Measurements from ENCODE around the gene M6PR.
"Not testable (repeated sequence)": the region's sequence is repeated elsewhere in the genome, so short reads cannot be mapped to it uniquely, and the experiment has no call there.

Gene M6PR

GRCh38 chr12:8902703-8903102 lies 46.7 kb downstream of the M6PR start:
- H3K4me3 ChIP-seq (ENCODE audit: low read depth in 1 of 2, low read length in 2 of 2); H3K9me3 ChIP-seq (ENCODE audit: control insufficient read depth in 1 of 2, low read length in 2 of 2); H3K27ac ChIP-seq (ENCODE audit: low read depth, low read length): not testable (repeated sequence)

GRCh38 chr12:8899830-8900229 lies 49.6 kb downstream of the M6PR start:
- no peak overlapping the region for H3K4me3 ChIP-seq (ENCODE audit: low read depth in 1 of 2, low read length in 2 of 2)
- H3K27ac ChIP-seq (ENCODE audit: low read depth, low read length), result no peak overlapping the region
- H3K9ac ChIP-seq (ENCODE audit: low read depth in 1 of 2, low read length in 2 of 2), result no peak overlapping the region
- H3K9me3 ChIP-seq (ENCODE audit: control insufficient read depth in 1 of 2, low read length in 2 of 2), result no peaks in the 10 kb centered on the region
- no peaks in the 10 kb centered on the region for H3K27me3 ChIP-seq (ENCODE audit: control insufficient read depth in 1 of 2, insufficient read depth in 2 of 2, low read length in 2 of 2)
- H3K36me3 ChIP-seq (ENCODE audit: control insufficient read depth in 1 of 2, insufficient read depth in 2 of 2, low read length in 2 of 2), result no peaks in the 10 kb centered on the region
- no peaks in the 10 kb centered on the region for H3K4me1 ChIP-seq (ENCODE audit: control insufficient read depth in 1 of 2, insufficient read depth in 2 of 2, low read length in 2 of 2)

More at GRCh38 chr12:8902703-8903102, 46.7 kb downstream of the M6PR start:
- H3K9ac ChIP-seq (ENCODE audit: low read depth in 1 of 2, low read length in 2 of 2); H3K27me3 ChIP-seq (ENCODE audit: control insufficient read depth in 1 of 2, insufficient read depth in 2 of 2, low read length in 2 of 2); H3K4me1 ChIP-seq (ENCODE audit: control insufficient read depth in 1 of 2, insufficient read depth in 2 of 2, low read length in 2 of 2); H3K36me3 ChIP-seq (ENCODE audit: control insufficient read depth in 1 of 2, insufficient read depth in 2 of 2, low read length in 2 of 2): not testable (repeated sequence)

- H3K9me3 ChIP-seq (ENCODE audit: control insufficient read depth in 1 of 2, low read length in 2 of 2), result no peaks in the 10 kb centered on the region
- no peak overlapping the region for H3K4me3 ChIP-seq (ENCODE audit: low read depth in 1 of 2, low read length in 2 of 2)
- H3K36me3 ChIP-seq (ENCODE audit: control insufficient read depth in 1 of 2, insufficient read depth in 2 of 2, low read length in 2 of 2), result no peaks in the 10 kb centered on the region
- H3K27ac ChIP-seq (ENCODE audit: low read depth, low read length), result no peak overlapping the region
- no peak overlapping the region for H3K9ac ChIP-seq (ENCODE audit: low read depth in 1 of 2, low read length in 2 of 2)
- no peaks in the 10 kb centered on the region for H3K4me1 ChIP-seq (ENCODE audit: control insufficient read depth in 1 of 2, insufficient read depth in 2 of 2, low read length in 2 of 2)
- no peaks in the 10 kb centered on the region for H3K27me3 ChIP-seq (ENCODE audit: control insufficient read depth in 1 of 2, insufficient read depth in 2 of 2, low read length in 2 of 2)
These were observed 52.4 kb downstream of the M6PR start for GRCh38 chr12:8897081-8897480.

- Histone ChIP-seq H3K27ac (ENCODE audit: low read depth, low read length) (no peak overlapping the region), H3K36me3 (ENCODE audit: control insufficient read depth in 1 of 2, insufficient read depth in 2 of 2, low read length in 2 of 2) (no peaks in the 10 kb centered on the region), H3K27me3 (ENCODE audit: control insufficient read depth in 1 of 2, insufficient read depth in 2 of 2, low read length in 2 of 2) (no peaks in the 10 kb centered on the region), H3K9me3 (ENCODE audit: control insufficient read depth in 1 of 2, low read length in 2 of 2) (no peaks in the 10 kb centered on the region), H3K4me3 (ENCODE audit: low read depth in 1 of 2, low read length in 2 of 2) (no peak overlapping the region), H3K4me1 (ENCODE audit: control insufficient read depth in 1 of 2, insufficient read depth in 2 of 2, low read length in 2 of 2) (no peaks in the 10 kb centered on the region), H3K9ac (ENCODE audit: low read depth in 1 of 2, low read length in 2 of 2) (no peak overlapping the region)
These were observed 54.5 kb downstream of the M6PR start for GRCh38 chr12:8894986-8895385.

DNA sequence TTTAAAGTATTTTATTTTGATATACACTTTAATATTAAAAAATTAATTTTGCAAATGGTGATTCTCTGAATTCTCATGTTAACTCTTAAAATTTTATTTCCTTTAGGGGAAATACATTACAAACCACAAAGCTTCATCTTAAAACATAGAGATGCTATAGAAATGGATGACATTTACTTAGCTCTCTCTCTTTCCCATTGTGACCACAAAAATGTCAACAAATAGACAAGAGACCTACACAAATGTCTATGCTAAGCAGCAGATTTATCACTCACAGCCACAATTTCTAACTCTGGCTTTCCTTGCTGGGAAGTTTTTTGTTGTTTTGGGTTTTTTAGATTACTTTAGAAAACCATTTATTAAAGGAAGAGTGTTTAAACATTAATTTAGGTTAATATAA lies 55.1 kb downstream of the M6PR start:
- Histone ChIP-seq H3K9me3 (ENCODE audit: control insufficient read depth in 1 of 2, low read length in 2 of 2) (no peaks in the 10 kb centered on the region), H3K27ac (ENCODE audit: low read depth, low read length) (no peak overlapping the region), H3K9ac (ENCODE audit: low read depth in 1 of 2, low read length in 2 of 2) (no peak overlapping the region), H3K4me3 (ENCODE audit: low read depth in 1 of 2, low read length in 2 of 2) (no peak overlapping the region), H3K27me3 (ENCODE audit: control insufficient read depth in 1 of 2, insufficient read depth in 2 of 2, low read length in 2 of 2) (no peaks in the 10 kb centered on the region), H3K4me1 (ENCODE audit: control insufficient read depth in 1 of 2, insufficient read depth in 2 of 2, low read length in 2 of 2) (no peaks in the 10 kb centered on the region), H3K36me3 (ENCODE audit: control insufficient read depth in 1 of 2, insufficient read depth in 2 of 2, low read length in 2 of 2) (no peaks in the 10 kb centered on the region)

DNA sequence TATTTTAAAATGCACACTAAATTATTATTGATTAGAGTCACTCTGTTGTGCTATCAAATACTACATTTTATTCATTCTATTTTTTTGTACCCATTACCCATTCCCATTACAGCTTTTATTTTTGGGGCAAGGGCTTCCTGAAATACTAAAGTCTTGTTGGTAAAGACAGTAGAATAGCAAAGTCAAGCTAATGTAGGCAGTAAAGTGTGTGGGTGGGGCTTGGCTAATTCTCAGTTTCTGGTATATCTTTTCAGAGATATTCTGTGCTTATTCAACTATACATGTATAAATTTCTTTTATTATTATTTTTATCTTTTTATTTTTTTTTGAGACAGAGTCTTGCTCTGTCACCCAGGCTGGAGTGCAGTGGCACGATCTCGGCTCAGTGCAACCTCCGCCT lies 57.5 kb downstream of the M6PR start:
- no peak overlapping the region for H3K27ac ChIP-seq (ENCODE audit: low read depth, low read length)
- H3K9me3 ChIP-seq (ENCODE audit: control insufficient read depth in 1 of 2, low read length in 2 of 2), result no peaks in the 10 kb centered on the region
- no peak overlapping the region for H3K4me3 ChIP-seq (ENCODE audit: low read depth in 1 of 2, low read length in 2 of 2)
- H3K36me3 ChIP-seq (ENCODE audit: control insufficient read depth in 1 of 2, insufficient read depth in 2 of 2, low read length in 2 of 2), result no peaks in the 10 kb centered on the region
- H3K9ac ChIP-seq (ENCODE audit: low read depth in 1 of 2, low read length in 2 of 2), result no peak overlapping the region
- no peaks in the 10 kb centered on the region for H3K27me3 ChIP-seq (ENCODE audit: control insufficient read depth in 1 of 2, insufficient read depth in 2 of 2, low read length in 2 of 2)
- no peaks in the 10 kb centered on the region for H3K4me1 ChIP-seq (ENCODE audit: control insufficient read depth in 1 of 2, insufficient read depth in 2 of 2, low read length in 2 of 2)

All from duodenal mucosa (tissue), 2 donors.